HG03354 (cell line): ENCODE data around the gene VIPAS39.
"Not testable (repeated sequence)": the region's sequence is repeated elsewhere in the genome, so short reads cannot be mapped to it uniquely, and the experiment has no call there.

Source experiments
- ATAC-seq: cut with Tn5 transposase; IDR thresholded peaks from one replicate; pipeline ENCODE4 v1.9.1; 2021; ENCODE audit warnings: mild to moderate bottlenecking; ENCODE audit not compliant: unreplicated experiment, poor library complexity, severe bottlenecking

VIPAS39 gene

DNA sequence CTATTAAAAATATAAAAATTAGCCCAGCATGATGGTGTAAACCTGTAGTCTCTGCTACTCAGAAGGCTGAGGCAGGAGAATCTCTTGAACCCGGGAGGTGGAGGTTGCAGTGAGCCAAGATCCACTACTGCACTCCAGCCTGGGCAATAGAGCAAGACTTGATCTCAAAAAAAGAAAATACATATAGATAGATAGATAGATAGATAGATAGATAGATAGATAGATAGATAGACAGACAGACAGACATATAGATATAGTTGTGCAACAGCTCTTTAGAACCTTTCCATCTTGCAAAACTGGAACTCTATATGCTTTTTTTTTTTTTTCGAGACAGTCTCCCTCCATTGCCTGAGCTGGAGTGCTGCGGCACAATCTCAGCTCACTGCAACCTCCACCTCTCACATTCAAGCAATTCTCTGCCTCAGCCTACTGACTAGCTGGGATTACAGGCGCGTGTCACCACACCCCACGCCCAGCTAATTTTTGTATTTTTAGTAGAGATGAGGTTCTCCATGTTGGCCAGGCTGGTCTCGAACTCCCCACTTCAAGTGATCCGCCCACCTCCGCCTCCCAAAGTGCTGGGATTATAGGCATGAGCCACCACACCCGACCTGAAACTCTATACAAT lies 41.9 kb downstream of the VIPAS39 start:
- ATAC-seq: not testable (repeated sequence)

DNA sequence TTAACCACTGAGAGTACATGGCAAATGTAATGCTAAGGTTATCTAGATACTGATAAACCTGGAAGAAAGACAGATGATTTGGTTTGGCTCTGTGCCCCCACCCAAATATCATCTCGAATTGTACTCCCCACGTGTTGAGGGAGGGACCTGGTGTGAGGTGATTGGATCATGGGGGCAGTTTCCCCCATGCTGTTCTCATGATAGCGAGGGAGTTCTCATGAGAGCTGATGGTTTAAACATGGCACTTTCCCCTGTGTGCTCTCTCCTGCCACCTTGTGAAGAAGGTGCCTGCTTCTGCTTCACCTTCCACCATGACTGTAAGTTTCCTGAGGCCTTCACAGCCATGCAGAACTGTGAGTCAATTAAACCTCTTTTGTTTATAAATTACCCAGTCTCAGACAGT lies 48.3 kb downstream of the VIPAS39 start:
- no peak for ATAC-seq

DNA sequence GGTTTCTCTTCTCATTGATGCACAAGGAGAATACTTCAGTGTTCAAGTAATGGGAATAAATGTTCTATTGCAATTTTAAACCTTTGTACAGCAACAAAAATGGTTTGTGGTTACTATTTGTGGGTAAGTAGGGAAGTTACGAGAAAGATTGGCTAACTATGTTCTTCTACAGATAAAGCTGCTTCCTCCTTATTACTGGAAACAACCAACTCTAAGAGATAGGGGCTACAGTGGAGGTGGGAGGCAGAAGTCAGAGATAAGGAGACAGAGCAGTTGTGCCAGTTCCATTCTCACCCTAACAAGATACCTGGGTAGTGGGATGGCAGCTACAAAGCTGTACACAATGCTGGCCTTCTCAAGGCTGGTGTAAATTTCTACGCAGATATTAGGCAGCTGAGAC lies 50.2 kb downstream of the VIPAS39 start:
- no peak for ATAC-seq

DNA sequence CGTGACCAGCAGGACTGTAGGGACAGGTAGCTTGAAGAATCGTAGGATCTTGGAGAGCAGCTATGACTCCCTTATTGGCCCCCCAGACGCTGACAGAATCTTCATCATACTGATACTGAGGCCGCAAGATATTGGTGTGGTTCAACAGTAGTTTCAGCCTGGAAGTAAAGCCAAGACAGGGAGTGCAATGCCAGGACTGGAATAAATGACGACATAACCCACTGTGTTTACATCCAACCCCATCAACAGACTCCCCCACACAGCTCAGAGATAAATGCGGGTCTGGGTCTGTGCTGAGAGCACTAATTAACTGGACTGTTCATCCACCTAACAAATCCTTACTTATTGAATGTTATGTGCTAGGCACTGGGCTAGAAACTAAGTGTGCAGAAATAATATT lies 50.7 kb downstream of the VIPAS39 start:
- no peak for ATAC-seq

DNA sequence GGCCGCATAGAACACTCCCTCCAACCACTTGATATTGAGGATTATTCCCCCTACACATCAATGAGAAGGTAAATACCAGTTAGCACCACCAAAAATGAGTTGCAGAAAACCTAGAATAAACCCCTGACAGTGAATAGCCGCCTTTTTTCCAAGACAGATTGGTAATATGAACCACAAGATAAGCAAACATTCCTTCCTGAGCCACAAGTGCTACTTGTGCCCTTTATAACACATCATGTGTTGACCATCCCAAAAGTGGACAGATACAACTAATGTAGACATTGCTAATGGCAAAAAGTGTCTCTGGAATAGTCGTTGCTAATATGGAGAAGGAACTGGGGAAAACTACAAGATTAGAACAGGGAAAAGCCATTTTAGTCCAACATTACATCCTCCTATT lies 51.3 kb downstream of the VIPAS39 start:
- ATAC-seq: no peak

DNA sequence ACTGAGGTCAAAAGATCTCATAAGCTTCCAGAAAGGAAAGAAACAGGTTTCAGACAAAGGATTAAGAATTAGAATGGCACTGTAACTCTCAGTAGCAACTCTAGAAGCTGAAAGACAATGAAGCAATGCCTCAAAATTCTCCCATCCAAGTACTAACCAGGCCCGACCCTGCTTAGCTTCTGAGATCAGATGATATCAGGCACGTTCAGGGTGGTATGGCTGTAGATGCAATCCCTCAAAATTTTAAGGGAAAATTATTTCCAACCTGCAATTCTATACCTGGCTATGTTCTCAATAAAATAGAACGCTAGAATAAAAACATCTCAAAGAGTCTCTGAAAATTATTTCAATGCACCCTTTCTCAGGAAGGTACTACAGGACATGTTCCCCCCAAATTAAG lies 53.6 kb downstream of the VIPAS39 start:
- ATAC-seq: no peak

DNA sequence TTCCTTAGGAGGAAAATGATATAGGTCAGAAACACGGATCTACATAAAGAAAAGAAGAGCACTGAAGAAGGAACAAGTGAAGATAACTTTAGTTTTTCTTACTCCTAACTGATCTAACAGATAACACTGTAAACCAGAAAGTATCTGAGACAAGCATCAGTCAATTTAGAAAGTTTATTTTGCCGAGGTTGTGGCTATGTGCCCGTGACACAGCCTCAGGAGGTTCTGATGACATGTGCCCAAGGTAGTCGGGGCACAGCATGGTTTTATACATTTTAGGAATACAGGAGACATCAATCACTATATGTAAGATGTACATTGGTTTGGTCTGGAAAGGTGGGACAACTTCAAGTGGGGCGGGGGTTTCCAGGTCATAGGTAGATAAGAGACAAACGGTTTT lies 57.2 kb downstream of the VIPAS39 start:
- no peak for ATAC-seq

DNA sequence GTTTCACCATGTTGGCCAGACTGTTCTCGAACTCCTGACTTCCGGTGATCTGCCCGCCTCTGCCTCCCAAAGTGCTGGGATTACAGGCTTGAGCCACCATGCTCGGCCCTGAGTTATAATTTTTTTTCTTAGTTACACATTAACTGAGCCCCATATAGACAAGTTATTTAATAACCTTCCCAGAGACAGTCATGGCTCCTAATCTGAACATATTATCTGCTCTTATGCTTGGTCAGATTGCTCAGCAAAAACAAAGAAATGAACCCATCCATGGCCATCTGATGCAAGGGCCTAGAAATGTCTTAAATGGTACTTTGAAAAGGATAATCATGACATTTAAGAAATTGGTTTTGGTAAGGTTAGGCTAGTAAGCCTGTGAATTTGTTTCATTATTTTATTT lies 67.2 kb downstream of the VIPAS39 start:
- no peak for ATAC-seq

DNA sequence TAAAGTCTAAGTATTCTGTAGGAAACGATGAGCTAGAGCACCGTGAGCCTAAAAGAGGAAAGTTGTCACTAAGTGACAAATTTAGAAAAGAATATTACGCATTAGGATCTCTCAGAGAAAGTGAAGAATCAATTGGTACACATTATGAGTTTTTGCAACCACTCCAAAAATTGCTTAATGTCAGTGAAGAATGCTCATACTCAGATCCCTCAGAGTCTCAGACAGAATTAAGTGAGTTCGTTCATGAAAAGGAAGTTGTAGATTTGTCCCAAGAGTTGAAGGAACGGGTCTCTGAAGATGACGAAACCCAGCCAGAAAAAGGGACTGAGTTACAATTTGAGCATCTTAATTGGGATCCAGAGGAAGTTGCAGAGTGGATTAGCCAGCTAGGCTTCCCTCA lies 78.7 kb downstream of the VIPAS39 start:
- ATAC-seq: no peak

DNA sequence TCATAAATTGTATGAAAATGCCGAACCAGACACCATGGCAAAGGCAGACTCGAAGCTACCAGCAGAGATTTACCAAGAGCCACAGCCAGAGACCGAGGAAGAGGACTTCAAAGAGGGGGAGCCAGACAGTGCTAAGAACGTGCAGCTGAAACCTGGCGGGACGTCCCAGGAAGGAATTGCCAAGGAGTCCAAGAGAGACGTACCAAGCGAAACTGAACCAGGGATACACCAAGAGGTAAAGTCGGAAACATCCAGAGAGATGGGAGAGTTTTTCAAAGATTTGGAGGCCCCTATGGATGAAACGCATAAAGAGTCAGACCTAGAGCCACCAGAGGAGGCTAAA lies 79.9 kb downstream of the VIPAS39 start:
- ATAC-seq: peak; percentile 4

DNA sequence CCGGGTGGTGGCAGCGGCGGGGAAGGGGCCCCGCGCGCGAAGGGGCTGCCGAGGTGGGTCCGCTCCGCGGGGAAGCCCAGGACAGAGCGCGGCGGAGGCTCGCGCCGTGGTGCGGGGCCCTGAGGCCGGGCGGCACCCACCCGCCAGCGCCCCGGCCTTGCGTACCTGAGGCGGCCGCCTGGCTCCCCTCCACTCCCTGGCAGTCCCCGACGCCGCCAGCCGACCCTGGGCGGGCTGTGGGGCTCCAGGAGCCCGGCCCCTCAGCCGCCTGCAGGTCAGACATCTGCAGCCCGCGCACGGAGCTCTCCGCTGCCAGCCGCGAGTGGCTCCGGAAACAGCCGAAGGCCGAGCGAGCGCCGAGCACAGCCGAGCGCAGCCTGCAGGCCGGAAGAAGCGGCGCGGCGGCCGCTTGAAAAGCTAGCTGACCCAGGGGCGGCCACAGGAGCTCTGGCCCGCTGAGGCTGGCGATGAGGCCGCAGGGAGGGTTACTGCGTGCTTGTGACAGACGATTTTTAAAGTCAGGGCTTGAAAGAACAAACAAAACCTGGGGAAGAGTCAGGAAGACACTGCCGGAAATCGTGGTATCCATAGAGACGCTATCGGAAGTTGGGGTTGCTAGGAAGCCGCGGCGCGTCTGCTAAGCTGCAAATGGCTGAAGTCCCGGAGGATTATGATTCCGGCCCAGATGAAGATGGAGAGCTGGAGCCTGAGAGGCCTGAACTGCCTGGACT lies 80.5 kb downstream of the VIPAS39 start, which contains the start of the genes SAMD15 and TMED8:
SAMD15 (plus strand) TSS at position 609 of the 731 bp plus-strand sequence; CDS start at position 649, 40 bp downstream.
TMED8 (minus strand) TSS at position 324 of the 731 bp plus-strand sequence; CDS start at position 283, 41 bp downstream.
- ATAC-seq: peak; percentile 90
